Measurements from ENCODE around the gene PTPRK. TPM values are rescaled to one million over a fixed set of nuclear protein-coding genes. Genes with fewer than 3 reads are reported as not detected.

Gene PTPRK
- total RNA-seq, 4 donors from 2014 or later = 40.1 to 82.0 (median 57.6) TPM

DNA sequence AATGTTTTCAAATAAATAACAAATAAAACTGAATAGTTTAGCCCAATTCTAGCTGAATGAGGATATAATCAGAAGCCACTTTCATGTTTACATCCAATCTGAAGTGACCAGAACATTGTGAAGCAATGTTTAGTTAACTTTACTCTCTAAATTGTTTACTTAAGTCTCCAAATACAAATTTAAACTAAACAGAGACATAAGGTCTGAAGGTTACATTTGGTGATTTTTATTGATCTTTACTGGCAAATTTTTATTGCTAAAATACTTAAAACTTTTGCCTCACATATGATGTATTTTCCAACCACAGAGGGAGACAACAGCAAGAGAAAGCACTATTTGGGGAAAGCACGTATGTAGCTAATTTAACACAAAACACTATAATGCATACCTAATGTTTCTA is 512.7 kb downstream of the PTPRK start:
- Histone ChIP-seq H3K36me3 (no peaks in the 10 kb centered on the region), H3K9me3 (no peaks in the 10 kb centered on the region), H3K4me1 (no peaks in the 10 kb centered on the region), H3K27ac (no peak overlapping the region), H3K27me3 (no peaks in the 10 kb centered on the region), H3K4me3 (no peak overlapping the region)
- DNase-seq (ENCODE audit: low spot score in 2 of 2) = no peak
- WGBS = 95% methylated on average over 1 of the region's 1 CpG
- TF ChIP-seq POLR2AphosphoS5 (IDR thresholded peaks at IDR 0.05) (no peak), EP300 (IDR thresholded peaks at IDR 0.05) (no peak), POLR2A (IDR thresholded peaks at IDR 0.05) (no peak)
- TF ChIP-seq, protein P1, sequence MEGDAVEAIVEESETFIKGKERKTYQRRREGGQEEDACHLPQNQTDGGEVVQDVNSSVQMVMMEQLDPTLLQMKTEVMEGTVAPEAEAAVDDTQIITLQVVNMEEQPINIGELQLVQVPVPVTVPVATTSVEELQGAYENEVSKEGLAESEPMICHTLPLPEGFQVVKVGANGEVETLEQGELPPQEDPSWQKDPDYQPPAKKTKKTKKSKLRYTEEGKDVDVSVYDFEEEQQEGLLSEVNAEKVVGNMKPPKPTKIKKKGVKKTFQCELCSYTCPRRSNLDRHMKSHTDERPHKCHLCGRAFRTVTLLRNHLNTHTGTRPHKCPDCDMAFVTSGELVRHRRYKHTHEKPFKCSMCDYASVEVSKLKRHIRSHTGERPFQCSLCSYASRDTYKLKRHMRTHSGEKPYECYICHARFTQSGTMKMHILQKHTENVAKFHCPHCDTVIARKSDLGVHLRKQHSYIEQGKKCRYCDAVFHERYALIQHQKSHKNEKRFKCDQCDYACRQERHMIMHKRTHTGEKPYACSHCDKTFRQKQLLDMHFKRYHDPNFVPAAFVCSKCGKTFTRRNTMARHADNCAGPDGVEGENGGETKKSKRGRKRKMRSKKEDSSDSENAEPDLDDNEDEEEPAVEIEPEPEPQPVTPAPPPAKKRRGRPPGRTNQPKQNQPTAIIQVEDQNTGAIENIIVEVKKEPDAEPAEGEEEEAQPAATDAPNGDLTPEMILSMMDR (IDR thresholded peaks at IDR 0.05) = no peak

DNA sequence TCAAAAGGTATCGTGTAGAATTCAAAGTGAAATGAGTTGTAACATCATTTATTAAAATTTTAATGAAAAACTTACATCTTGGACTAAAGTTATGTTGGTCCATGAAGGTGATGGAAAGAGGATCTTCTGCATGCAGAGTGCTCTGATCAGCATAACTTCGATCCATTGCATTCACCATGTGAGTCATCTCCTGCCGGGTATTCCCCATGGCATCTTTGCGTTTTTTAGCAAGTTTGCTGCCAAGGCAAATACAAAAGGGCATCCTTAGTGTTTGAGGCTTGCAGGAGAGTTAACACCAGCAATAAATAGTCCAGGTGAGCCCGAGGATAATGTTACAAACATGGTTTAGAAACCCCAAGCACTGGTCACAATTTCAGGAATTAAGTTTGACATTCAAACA is 515.4 kb downstream of the PTPRK start:
- Histone ChIP-seq H3K36me3 (no peaks in the 10 kb centered on the region), H3K4me3 (no peak overlapping the region)
- WGBS = 63% methylated on average over 5 of the region's 5 CpGs

DNA sequence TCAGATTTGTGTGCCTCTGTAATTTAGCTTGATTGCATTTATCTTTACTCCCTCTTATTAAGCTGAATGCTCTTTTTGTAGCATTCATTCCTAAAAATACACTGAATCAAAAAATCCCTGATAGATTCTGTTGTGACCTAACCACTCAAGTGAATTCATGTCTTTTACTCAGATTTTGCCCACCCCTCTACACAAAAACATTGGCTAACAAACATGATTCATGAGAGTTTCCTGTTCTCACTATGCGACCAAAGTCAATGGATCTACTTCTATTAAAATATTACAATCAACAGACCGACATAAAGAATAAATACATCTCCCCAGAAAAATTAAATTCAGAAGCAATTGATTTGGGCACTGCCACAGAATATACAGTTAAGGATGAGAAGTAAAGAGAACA is 520.0 kb downstream of the PTPRK start:
- DNase-seq (ENCODE audit: low spot score in 2 of 2) = no peak
- H3K27ac ChIP-seq = no peak overlapping the region
- WGBS = 90% methylated on average over 2 of the region's 2 CpGs
- H3K4me1 ChIP-seq = no peaks in the 10 kb centered on the region
- no peaks in the 10 kb centered on the region for H3K9me3 ChIP-seq
- H3K27me3 ChIP-seq = no peaks in the 10 kb centered on the region
- no peaks in the 10 kb centered on the region for H3K36me3 ChIP-seq
- TF ChIP-seq, protein P1 (IDR thresholded peaks at IDR 0.05) = no peak
- TF ChIP-seq EP300 (IDR thresholded peaks at IDR 0.05) = no peak
- no peak for TF ChIP-seq POLR2A (IDR thresholded peaks at IDR 0.05)
- TF ChIP-seq POLR2AphosphoS5 (IDR thresholded peaks at IDR 0.05) = no peak
- no peak overlapping the region for H3K4me3 ChIP-seq

More for the DNA sequence above, 515.4 kb downstream of the PTPRK start:
- Histone ChIP-seq H3K27me3 (no peaks in the 10 kb centered on the region), H3K4me1 (no peaks in the 10 kb centered on the region), H3K27ac (no peak overlapping the region), H3K9me3 (no peaks in the 10 kb centered on the region)
- no peak for DNase-seq (ENCODE audit: low spot score in 2 of 2)
- TF ChIP-seq POLR2A (IDR thresholded peaks at IDR 0.05) (no peak), POLR2AphosphoS5 (IDR thresholded peaks at IDR 0.05) (no peak), EP300 (IDR thresholded peaks at IDR 0.05) (no peak)
- TF ChIP-seq, protein P1 (IDR thresholded peaks at IDR 0.05) = no peak

DNA sequence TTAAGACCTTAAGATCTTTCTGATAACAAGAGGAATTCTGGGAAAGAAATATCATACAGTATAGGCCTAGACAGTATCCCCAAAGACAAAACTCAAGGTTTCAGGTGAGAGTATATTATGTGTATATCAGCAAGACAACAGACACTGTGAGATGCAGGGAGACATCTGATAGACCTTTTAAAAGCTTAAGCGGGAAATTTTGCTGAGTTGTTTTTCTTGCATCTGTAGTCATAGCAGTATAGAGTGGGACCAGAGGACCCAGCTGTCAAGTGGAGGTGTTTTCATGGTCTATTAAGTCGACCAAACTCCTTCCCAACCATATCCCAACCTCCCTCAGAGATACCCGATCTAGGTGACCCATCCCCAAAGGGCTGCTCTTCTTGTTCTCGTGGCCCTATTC is 521.4 kb downstream of the PTPRK start:
- Histone ChIP-seq H3K27ac (no peak overlapping the region), H3K4me3 (no peak overlapping the region), H3K27me3 (no peaks in the 10 kb centered on the region), H3K36me3 (no peaks in the 10 kb centered on the region), H3K9me3 (no peaks in the 10 kb centered on the region), H3K4me1 (no peaks in the 10 kb centered on the region)
- TF ChIP-seq, protein P1 (IDR thresholded peaks at IDR 0.05) = no peak
- TF ChIP-seq POLR2AphosphoS5 (IDR thresholded peaks at IDR 0.05) (no peak), EP300 (IDR thresholded peaks at IDR 0.05) (no peak), POLR2A (IDR thresholded peaks at IDR 0.05) (no peak)
- DNase-seq (ENCODE audit: low spot score in 2 of 2) = no peak
- WGBS = 90% methylated on average over 4 of the region's 4 CpGs

DNA sequence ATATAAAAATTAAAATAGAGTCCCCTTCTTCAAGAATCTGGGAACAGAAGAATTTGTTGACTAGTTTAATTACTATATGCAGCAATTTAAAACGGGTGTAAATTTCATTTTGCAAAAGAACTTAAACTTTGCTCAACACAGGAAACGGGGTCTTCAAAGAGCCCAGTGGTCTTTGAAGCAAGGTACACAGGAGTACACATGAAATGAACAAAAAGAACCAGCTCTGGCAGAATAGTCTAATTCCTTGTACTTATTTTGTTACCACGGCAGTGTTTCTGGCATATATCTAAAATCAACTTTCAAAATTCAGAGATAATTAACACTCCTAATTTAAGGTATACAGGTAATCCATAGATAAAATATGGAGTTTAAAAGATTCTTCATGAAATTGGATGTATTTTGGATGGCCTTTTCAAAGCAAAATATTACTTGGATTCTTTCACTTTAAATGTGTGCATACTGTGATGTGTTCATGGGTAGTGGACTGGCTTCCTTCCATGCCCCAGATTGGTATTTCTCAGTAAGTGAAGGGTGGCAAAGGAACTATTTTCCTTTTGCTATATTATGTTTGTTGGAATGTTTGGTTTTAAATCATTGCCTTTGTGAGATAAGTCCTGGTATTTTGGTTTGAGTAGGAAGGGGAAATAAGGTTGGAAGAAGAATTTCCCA is 522.8 kb downstream of the PTPRK start:
- TF ChIP-seq EP300 (IDR thresholded peaks at IDR 0.05) (no peak), POLR2AphosphoS5 (IDR thresholded peaks at IDR 0.05) (no peak), POLR2A (IDR thresholded peaks at IDR 0.05) (no peak)
- TF ChIP-seq, protein P1 (IDR thresholded peaks at IDR 0.05) = no peak
- Histone ChIP-seq H3K27me3 (no peaks in the 10 kb centered on the region), H3K4me3 (no peak overlapping the region), H3K36me3 (no peaks in the 10 kb centered on the region), H3K9me3 (no peaks in the 10 kb centered on the region), H3K27ac (no peak overlapping the region), H3K4me1 (no peaks in the 10 kb centered on the region)
- WGBS = 88% methylated on average over 3 of the region's 3 CpGs
- DNase-seq (ENCODE audit: low spot score in 2 of 2) = no peak

Measured in suprapubic skin (tissue), 4 donors.